ENCODE results near the gene ARVCF.

GRCh38 chr22:20003304-20003703 lies 13.3 kb downstream of the ARVCF start:
- TF ChIP-seq CTCF (IDR thresholded peaks at IDR 0.05; ENCODE audit: low read length) (no peak), EZH2 (IDR thresholded peaks at IDR 0.05; ENCODE audit: borderline replicate concordance, low read length) (no peak)

All from OCI-LY1 (cell line).